Measurements from ENCODE around the gene TP53RK. TPM values are rescaled to one million over a fixed set of nuclear protein-coding genes. Genes with fewer than 3 reads are reported as not detected.

Gene TP53RK
- total RNA-seq, 1 donor: 21.0 TPM

DNA sequence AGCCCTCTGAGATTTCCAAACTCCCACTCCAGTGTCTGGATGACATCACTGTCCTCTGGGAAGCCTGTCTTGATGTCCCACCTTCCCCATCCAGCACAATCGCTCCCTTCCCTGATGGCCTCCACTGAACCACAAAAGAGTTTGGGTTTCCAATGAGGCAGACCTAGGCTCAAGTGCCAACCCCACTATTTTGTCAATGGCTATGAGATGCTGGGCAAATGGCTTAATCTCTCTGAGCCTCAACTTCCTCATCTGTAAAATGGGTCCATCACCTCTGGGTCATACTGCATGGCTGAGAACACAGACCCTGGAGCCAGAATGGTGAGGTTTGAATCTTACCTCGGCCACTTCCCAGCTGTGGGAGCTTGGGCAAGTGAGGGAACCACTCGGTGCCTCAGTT lies 49.7 kb downstream of the TP53RK start:
- no peak overlapping the region for H3K27ac ChIP-seq (ENCODE audit: low read depth, low read length)
- H3K27me3 ChIP-seq (ENCODE audit: insufficient read depth, low read length): no peaks in the 10 kb centered on the region
- H3K36me3 ChIP-seq (ENCODE audit: insufficient read depth, low read length): no peaks in the 10 kb centered on the region
- DNase-seq (ENCODE audit: insufficient read length, low spot score, missing footprints): no peak
- no peaks in the 10 kb centered on the region for H3K4me1 ChIP-seq (ENCODE audit: insufficient read depth, low read length)
- no peaks in the 10 kb centered on the region for H3K79me2 ChIP-seq (ENCODE audit: insufficient read depth, low read length)
- H2AFZ ChIP-seq (ENCODE audit: low read length): no peak overlapping the region
- no peaks in the 10 kb centered on the region for H4K20me1 ChIP-seq (ENCODE audit: insufficient read depth, low read length)
- TF ChIP-seq, protein P1, sequence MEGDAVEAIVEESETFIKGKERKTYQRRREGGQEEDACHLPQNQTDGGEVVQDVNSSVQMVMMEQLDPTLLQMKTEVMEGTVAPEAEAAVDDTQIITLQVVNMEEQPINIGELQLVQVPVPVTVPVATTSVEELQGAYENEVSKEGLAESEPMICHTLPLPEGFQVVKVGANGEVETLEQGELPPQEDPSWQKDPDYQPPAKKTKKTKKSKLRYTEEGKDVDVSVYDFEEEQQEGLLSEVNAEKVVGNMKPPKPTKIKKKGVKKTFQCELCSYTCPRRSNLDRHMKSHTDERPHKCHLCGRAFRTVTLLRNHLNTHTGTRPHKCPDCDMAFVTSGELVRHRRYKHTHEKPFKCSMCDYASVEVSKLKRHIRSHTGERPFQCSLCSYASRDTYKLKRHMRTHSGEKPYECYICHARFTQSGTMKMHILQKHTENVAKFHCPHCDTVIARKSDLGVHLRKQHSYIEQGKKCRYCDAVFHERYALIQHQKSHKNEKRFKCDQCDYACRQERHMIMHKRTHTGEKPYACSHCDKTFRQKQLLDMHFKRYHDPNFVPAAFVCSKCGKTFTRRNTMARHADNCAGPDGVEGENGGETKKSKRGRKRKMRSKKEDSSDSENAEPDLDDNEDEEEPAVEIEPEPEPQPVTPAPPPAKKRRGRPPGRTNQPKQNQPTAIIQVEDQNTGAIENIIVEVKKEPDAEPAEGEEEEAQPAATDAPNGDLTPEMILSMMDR (IDR thresholded peaks at IDR 0.05; ENCODE audit: extremely low read depth, low read depth, low read length): no peak
- H3K4me2 ChIP-seq (ENCODE audit: insufficient read depth, low read length): no peak overlapping the region
- no peak overlapping the region for H3K4me3 ChIP-seq (ENCODE audit: insufficient read depth, low read length)
- H3K9me3 ChIP-seq (ENCODE audit: low read depth, low read length): no peaks in the 10 kb centered on the region

DNA sequence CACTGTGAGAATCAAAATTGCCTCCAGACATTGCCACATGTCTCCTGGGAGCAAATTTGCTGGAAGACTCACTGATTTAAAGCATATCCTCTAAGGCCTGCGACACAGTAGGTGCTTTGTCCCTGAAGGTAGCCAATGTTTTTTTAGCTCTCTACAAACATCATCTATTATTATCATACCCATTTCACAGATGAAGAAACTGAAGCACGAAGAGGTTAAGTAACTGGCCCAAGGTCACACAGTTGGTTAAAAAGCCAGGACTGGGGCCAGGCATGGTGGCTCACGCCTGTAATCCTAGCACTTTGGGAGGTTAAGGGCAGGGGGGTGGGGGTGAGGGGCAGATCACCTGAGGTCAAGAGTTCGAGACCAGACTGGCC lies 50.4 kb downstream of the TP53RK start:
- no peak for DNase-seq (ENCODE audit: insufficient read length, low spot score, missing footprints)
- Histone ChIP-seq H3K27ac (ENCODE audit: low read depth, low read length) (no peak overlapping the region), H3K9me3 (ENCODE audit: low read depth, low read length) (no peaks in the 10 kb centered on the region), H3K27me3 (ENCODE audit: insufficient read depth, low read length) (no peaks in the 10 kb centered on the region), H2AFZ (ENCODE audit: low read length) (no peak overlapping the region), H3K4me3 (ENCODE audit: insufficient read depth, low read length) (no peak overlapping the region), H3K4me1 (ENCODE audit: insufficient read depth, low read length) (no peaks in the 10 kb centered on the region), H3K4me2 (ENCODE audit: insufficient read depth, low read length) (no peak overlapping the region), H4K20me1 (ENCODE audit: insufficient read depth, low read length) (no peaks in the 10 kb centered on the region), H3K79me2 (ENCODE audit: insufficient read depth, low read length) (no peaks in the 10 kb centered on the region), H3K36me3 (ENCODE audit: insufficient read depth, low read length) (no peaks in the 10 kb centered on the region)
- TF ChIP-seq, protein P1 (IDR thresholded peaks at IDR 0.05; ENCODE audit: extremely low read depth, low read depth, low read length): no peak

DNA sequence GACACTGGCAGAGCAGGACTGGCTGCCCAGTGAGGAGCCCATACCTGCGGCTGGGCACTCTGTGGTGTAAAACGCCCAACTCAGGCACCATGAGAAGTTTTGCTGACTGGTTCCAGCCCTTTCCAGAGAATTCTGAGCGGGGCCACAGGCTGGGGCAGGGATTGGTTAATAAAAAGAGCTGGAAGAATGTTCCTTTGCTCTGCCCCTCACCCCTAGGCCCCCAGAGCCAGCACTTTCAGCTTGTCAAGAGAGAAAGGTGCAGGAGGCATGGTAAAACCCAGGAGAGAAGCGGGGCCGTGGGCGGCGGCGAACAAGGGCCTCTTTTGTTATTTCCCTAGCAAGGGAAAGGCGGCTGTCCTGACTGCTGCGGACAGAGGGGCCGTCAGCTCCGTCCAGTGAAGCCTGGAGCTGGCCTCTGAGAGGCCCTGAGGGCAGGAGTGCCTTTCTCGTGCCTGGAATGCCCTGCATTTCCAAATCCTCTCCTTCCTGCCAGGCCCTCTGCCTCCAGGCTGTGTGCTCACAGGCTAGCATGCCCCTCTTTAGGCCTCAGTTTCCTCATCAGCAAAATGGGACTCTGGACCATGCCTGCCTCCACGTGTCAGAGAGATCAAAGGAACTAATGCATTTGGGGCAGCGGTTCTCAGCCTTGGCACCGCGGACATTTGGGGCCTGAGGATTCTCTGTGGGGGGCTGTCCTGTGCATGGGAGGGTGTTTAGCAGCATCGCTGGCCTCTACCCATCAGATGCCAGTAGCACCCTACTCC lies 50.9 kb downstream of the TP53RK start:
- Histone ChIP-seq H3K27ac (ENCODE audit: low read depth, low read length) (no peak overlapping the region), H2AFZ (ENCODE audit: low read length) (no peak overlapping the region), H3K4me3 (ENCODE audit: insufficient read depth, low read length) (no peak overlapping the region), H3K9me3 (ENCODE audit: low read depth, low read length) (no peaks in the 10 kb centered on the region), H3K27me3 (ENCODE audit: insufficient read depth, low read length) (no peaks in the 10 kb centered on the region), H3K36me3 (ENCODE audit: insufficient read depth, low read length) (no peaks in the 10 kb centered on the region), H3K4me1 (ENCODE audit: insufficient read depth, low read length) (no peaks in the 10 kb centered on the region), H3K4me2 (ENCODE audit: insufficient read depth, low read length) (no peak overlapping the region), H4K20me1 (ENCODE audit: insufficient read depth, low read length) (no peaks in the 10 kb centered on the region), H3K79me2 (ENCODE audit: insufficient read depth, low read length) (no peaks in the 10 kb centered on the region)
- TF ChIP-seq, protein P1 (IDR thresholded peaks at IDR 0.05; ENCODE audit: extremely low read depth, low read depth, low read length): no peak
- no peak for DNase-seq (ENCODE audit: insufficient read length, low spot score, missing footprints)

DNA sequence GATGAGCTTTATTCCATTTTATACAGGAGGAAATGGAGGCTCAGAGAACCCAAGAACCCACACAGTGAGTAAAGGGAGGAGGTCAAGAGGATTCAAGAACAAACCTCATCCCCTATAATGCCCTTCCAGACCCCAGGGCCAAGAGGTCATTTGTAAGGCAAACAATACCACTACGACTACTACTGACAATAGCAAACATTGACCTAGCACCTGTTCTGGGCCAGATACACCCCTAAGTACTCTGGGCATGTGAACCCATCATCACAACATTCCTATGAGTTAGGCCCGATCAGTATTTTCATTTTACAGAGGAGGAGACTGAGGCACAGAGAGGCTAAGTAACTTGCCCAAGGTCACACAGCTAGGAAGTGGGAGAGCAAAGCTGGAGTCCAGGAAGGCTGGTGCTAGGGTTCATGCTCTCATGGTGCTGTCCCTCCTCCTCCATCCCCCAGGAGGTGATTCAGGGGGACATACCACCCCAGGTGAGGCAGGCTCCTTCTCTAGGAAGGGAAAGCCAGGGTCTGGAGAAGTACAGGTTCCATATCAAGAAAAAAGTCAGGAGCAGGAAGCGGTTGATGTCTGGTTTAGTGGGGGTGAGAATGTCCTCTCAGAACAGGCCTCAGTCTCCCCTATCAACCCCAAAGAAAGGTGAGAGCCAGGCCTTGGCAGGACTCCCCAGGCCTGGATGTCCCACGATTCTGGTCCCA lies 51.7 kb downstream of the TP53RK start:
- Histone ChIP-seq H3K36me3 (ENCODE audit: insufficient read depth, low read length) (no peaks in the 10 kb centered on the region), H3K27ac (ENCODE audit: low read depth, low read length) (no peak overlapping the region), H3K4me3 (ENCODE audit: insufficient read depth, low read length) (no peak overlapping the region), H3K27me3 (ENCODE audit: insufficient read depth, low read length) (no peaks in the 10 kb centered on the region), H3K4me1 (ENCODE audit: insufficient read depth, low read length) (no peaks in the 10 kb centered on the region), H3K79me2 (ENCODE audit: insufficient read depth, low read length) (no peaks in the 10 kb centered on the region), H3K9me3 (ENCODE audit: low read depth, low read length) (no peaks in the 10 kb centered on the region), H3K4me2 (ENCODE audit: insufficient read depth, low read length) (no peak overlapping the region), H2AFZ (ENCODE audit: low read length) (no peak overlapping the region), H4K20me1 (ENCODE audit: insufficient read depth, low read length) (no peaks in the 10 kb centered on the region)
- no peak for DNase-seq (ENCODE audit: insufficient read length, low spot score, missing footprints)
- TF ChIP-seq, protein P1 (IDR thresholded peaks at IDR 0.05; ENCODE audit: extremely low read depth, low read depth, low read length): no peak
